Fibroblast of lung (primary cell): Measurements from ENCODE around the gene CKLF. TPM values are rescaled to one million over a fixed set of nuclear protein-coding genes. Genes with fewer than 3 reads are reported as not detected.

Source experiments
- DNase-seq, 2 donors: peaks; one replicate each; pipeline versions ENCODE4 v3.0.0 to v3.0.0-alpha.2; 2010; ENCODE audit warnings: low read depth in 2 of 2
- H2AFZ ChIP-seq: 2 replicates; pipeline ENCODE4 v1.5.1; 2012; ENCODE audit warnings: low read length, control low read depth, inconsistent platforms
- H3K27ac ChIP-seq: 2 replicates; pipeline ENCODE4 v1.5.1; 2011; ENCODE audit warnings: low read length, control low read depth; ENCODE audit not compliant: insufficient read depth
- H3K27me3 ChIP-seq: 2 replicates; pipeline ENCODE4 v1.5.1; 2011; ENCODE audit warnings: mild to moderate bottlenecking, low read length; ENCODE audit not compliant: control insufficient read depth, insufficient read depth
- H3K36me3 ChIP-seq: 2 replicates; pipeline ENCODE4 v1.5.1; 2011; ENCODE audit warnings: low read length; ENCODE audit not compliant: control insufficient read depth, insufficient read depth
- H3K4me1 ChIP-seq: 2 replicates; pipeline ENCODE4 v1.5.1; 2011; ENCODE audit warnings: low read length; ENCODE audit not compliant: control insufficient read depth, insufficient read depth; ENCODE audit errors: extremely low read depth
- H3K4me2 ChIP-seq: 2 replicates; pipeline ENCODE4 v1.5.1; 2011; ENCODE audit warnings: low read length, control low read depth; ENCODE audit not compliant: insufficient read depth; ENCODE audit errors: extremely low read depth
- H3K4me3 ChIP-seq, 4 experiments: fragments of 200-600 bp in 1 of 4; sonication (generic) in 1 of 4; replicated peaks in 1 of 4; 2 replicates each; pipeline ENCODE4 v1.5.1; 2011 to 2016; ENCODE audit warnings: low read length in 4 of 4, low read depth in 3 of 4, mild to moderate bottlenecking in 3 of 4, control low read depth in 2 of 4, inconsistent platforms in 1 of 4, mixed read lengths in 1 of 4; ENCODE audit not compliant: insufficient read depth in 1 of 4; ENCODE audit errors: control extremely low read depth in 1 of 4
- H3K79me2 ChIP-seq: 2 replicates; pipeline ENCODE4 v1.5.1; 2012; ENCODE audit warnings: mild to moderate bottlenecking, low read length, inconsistent platforms; ENCODE audit not compliant: control insufficient read depth, insufficient read depth
- H3K9ac ChIP-seq: 2 replicates; pipeline ENCODE4 v1.5.1; 2011; ENCODE audit warnings: mild to moderate bottlenecking, low read length, control low read depth; ENCODE audit not compliant: insufficient read depth
- H3K9me3 ChIP-seq: 2 replicates; pipeline ENCODE4 v1.5.1; 2012; ENCODE audit warnings: low read depth, low read length; ENCODE audit not compliant: control insufficient read depth, insufficient read depth
- H4K20me1 ChIP-seq: 2 replicates; pipeline ENCODE4 v1.5.1; 2011; ENCODE audit warnings: low read length; ENCODE audit not compliant: control insufficient read depth, insufficient read depth; ENCODE audit errors: extremely low read depth
- EZH2 ChIP-seq: IDR thresholded peaks from 2 replicates; pipeline ENCODE4 v1.5.1; 2012; ENCODE audit warnings: low read length, control low read depth, mild to moderate bottlenecking; ENCODE audit errors: missing control alignments
- polyA plus RNA-seq, 2 donors: library from polyadenylated mRNA; depleted of rRNA in 1 of 2; stranded (reverse) in 1 of 2; unstranded in 1 of 2; fragments of >200 nt; gene quantifications; 2 replicates each; pipeline ENCODE4 v1.2.1, GENCODE V29; 2011 to 2012; ENCODE audit warnings: missing spikeins in 1 of 2
- total RNA-seq: library from RNA; depleted of rRNA; stranded (reverse); fragments of >200 nt; gene quantifications from 2 replicates; pipeline ENCODE4 v1.2.1, GENCODE V29; 2014
- TF ChIP-seq, protein P1 (sequence below), 2 donors: IDR thresholded peaks in 1 of 2; conservative IDR thresholded peaks in 1 of 2; 1 replicate in 1 of 2; 2 replicates in 1 of 2; pipeline ENCODE4 v1.5.1; 2011 to 2012; ENCODE audit warnings: low read length in 2 of 2, control low read depth in 1 of 2, inconsistent platforms in 1 of 2, low read depth in 1 of 2, mild to moderate bottlenecking in 1 of 2

The CKLF gene
- total and polyA plus RNA-seq, 2 donors (not counting 1 experiment from before 2014, with no cell fraction given): 41.9 to 70.9 TPM

DNA sequence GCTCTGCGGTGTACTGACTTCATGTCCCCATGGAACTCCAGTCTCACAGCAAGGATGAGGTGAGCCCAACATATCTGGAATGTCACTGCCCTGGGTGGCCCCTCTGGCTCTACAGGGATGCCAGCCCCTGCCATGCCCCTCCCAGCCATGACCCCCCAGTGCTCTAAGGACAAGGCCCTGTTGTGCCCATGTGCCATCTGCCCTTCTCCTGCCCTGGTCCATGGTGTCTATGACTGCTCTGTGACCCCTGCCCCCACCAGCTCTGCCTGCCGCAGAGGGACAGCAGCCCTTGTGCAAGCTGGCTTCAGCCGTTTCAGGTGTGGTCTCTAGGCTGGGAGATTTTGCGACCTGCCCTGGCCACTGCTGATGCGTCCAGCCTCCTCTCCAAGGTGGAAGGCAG is 42.8 kb upstream of the CKLF start:
- Histone ChIP-seq H3K4me3 (no peak overlapping the region), H3K4me2 (no peak overlapping the region), H3K79me2 (no peaks in the 10 kb centered on the region), H3K4me1 (peaks cover 29% of the 10 kb centered on the region), H3K27ac (no peak overlapping the region), H3K36me3 (peaks cover 2% of the 10 kb centered on the region), H3K9ac (no peak overlapping the region), H3K27me3 (no peaks in the 10 kb centered on the region), H3K9me3 (no peaks in the 10 kb centered on the region), H4K20me1 (no peaks in the 10 kb centered on the region), H2AFZ (no peak overlapping the region)
- no peak for DNase-seq
- no peak for TF ChIP-seq EZH2
- TF ChIP-seq, protein P1, sequence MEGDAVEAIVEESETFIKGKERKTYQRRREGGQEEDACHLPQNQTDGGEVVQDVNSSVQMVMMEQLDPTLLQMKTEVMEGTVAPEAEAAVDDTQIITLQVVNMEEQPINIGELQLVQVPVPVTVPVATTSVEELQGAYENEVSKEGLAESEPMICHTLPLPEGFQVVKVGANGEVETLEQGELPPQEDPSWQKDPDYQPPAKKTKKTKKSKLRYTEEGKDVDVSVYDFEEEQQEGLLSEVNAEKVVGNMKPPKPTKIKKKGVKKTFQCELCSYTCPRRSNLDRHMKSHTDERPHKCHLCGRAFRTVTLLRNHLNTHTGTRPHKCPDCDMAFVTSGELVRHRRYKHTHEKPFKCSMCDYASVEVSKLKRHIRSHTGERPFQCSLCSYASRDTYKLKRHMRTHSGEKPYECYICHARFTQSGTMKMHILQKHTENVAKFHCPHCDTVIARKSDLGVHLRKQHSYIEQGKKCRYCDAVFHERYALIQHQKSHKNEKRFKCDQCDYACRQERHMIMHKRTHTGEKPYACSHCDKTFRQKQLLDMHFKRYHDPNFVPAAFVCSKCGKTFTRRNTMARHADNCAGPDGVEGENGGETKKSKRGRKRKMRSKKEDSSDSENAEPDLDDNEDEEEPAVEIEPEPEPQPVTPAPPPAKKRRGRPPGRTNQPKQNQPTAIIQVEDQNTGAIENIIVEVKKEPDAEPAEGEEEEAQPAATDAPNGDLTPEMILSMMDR (conservative IDR thresholded peaks at IDR 0.05 in 1 of 2, IDR thresholded peaks at IDR 0.05 in 1 of 2; ENCODE audit: low read depth in 1 of 2, low read length in 2 of 2): no peak

DNA sequence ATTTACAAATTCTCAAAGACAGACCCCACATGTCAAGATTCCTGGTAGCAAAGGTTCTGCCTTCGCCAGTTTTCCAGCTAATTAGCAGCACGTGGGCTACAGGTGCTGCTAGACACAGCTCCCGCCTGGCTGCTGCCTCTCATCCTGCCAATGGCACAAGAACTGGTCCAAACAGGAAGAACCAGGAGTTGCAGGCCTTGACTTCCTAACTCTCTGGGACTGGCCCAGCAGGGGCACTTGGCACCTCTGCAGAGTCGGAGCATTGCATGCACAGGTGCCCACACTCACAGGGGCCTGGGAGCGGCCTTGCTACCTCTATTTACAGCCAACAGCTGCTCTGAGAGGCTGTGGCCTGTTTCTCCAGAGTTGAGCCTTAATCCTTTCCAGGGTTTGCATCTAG is 42.1 kb upstream of the CKLF start:
- peaks cover 29% of the 10 kb centered on the region for H3K4me1 ChIP-seq
- H3K36me3 ChIP-seq: peaks cover 2% of the 10 kb centered on the region
- H2AFZ ChIP-seq: no peak overlapping the region
- no peaks in the 10 kb centered on the region for H3K79me2 ChIP-seq
- H3K4me3 ChIP-seq: no peak overlapping the region
- no peak overlapping the region for H3K4me2 ChIP-seq
- no peak for TF ChIP-seq EZH2
- TF ChIP-seq, protein P1 (conservative IDR thresholded peaks at IDR 0.05 in 1 of 2, IDR thresholded peaks at IDR 0.05 in 1 of 2; ENCODE audit: low read depth in 1 of 2, low read length in 2 of 2): no peak
- H3K27ac ChIP-seq: no peak overlapping the region
- no peaks in the 10 kb centered on the region for H3K27me3 ChIP-seq
- H4K20me1 ChIP-seq: no peaks in the 10 kb centered on the region
- H3K9me3 ChIP-seq: no peaks in the 10 kb centered on the region
- DNase-seq: no peak
- no peak overlapping the region for H3K9ac ChIP-seq

DNA sequence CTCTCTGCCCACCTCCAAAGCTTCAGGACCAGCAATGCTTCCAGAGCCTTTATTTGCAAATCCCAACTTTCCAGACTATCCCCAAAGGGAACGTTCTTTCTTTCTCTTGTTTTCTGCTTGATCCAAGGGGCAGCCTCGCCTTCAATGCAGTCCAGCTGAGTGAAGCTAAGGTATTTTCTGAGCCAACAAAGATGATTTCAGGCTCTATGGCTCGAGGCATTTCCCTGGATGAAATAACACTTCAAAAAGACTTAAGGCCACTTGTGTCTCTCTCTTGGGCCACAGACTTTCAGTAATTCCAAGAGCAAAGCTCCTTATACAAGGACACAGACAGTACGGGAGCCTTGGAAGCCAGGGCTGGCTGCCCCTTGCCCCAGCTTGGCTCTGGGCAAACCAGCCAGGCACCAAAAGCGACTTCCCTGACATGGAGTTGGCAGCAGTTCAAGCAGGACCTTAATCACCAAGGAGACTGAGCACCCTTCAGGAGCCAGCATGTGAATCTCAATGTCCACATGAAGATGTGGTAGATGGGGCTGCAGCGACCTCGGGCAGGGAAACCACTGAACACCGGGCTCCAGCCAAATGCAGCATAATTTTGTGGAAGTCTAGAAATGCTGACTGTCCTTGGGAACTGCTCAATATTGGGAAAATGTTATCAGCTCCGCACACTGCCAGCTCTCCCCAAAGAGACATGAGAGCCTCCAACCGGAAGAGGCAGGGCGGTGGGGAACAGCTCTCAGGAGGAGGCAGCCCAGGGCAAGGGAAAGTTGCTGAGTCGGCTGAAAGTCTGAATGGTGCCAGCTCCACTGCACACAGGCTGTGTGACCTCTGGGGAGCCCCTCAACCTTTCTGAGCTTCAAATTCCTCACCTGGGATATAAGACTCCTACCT is 41.4 kb upstream of the CKLF start:
- H3K27ac ChIP-seq: no peak overlapping the region
- no peaks in the 10 kb centered on the region for H3K27me3 ChIP-seq
- no peak overlapping the region for H3K4me3 ChIP-seq
- H3K79me2 ChIP-seq: no peaks in the 10 kb centered on the region
- H3K9ac ChIP-seq: no peak overlapping the region
- H4K20me1 ChIP-seq: no peaks in the 10 kb centered on the region
- DNase-seq: peak in 1 of 2 donors; percentile 30
- H3K4me1 ChIP-seq: peaks cover 34% of the 10 kb centered on the region
- TF ChIP-seq, protein P1 (conservative IDR thresholded peaks at IDR 0.05 in 1 of 2, IDR thresholded peaks at IDR 0.05 in 1 of 2; ENCODE audit: low read depth in 1 of 2, low read length in 2 of 2): no peak
- no peak for TF ChIP-seq EZH2
- H2AFZ ChIP-seq: no peak overlapping the region
- H3K4me2 ChIP-seq: peak overlapping the region; percentile 10
- H3K36me3 ChIP-seq: peaks cover 4% of the 10 kb centered on the region
- no peaks in the 10 kb centered on the region for H3K9me3 ChIP-seq
